Suprapubic skin (tissue), 4 donors: ENCODE measurements around the gene CFAP100.

ENCODE experiments used
- EP300 ChIP-seq: sonication (generic); formaldehyde crosslinking; IDR thresholded peaks from one replicate; pipeline ENCODE4 v1.6.1; 2017; ENCODE audit warnings: antibody characterized with exemption
- POLR2A ChIP-seq, 2 donors: fragments of 450-650 bp; IDR thresholded peaks; one replicate each; pipeline ENCODE4 v1.6.1; 2017; ENCODE audit warnings: antibody characterized with exemption in 2 of 2, mild to moderate bottlenecking in 2 of 2, moderate library complexity in 2 of 2
- POLR2AphosphoS5 ChIP-seq, 3 donors: sonication (generic); formaldehyde crosslinking; IDR thresholded peaks; one replicate each; pipeline ENCODE4 v1.6.1; 2017; ENCODE audit warnings: antibody characterized with exemption in 3 of 3
- TF ChIP-seq, protein P1 (sequence below), 2 donors: fragments of 200-600 bp in 1 of 2; fragments of 450-650 bp in 1 of 2; sonication (generic) in 1 of 2; IDR thresholded peaks; one replicate each; pipeline ENCODE4 v1.5.1; 2016 to 2019; ENCODE audit warnings: antibody characterized with exemption in 2 of 2, mild to moderate bottlenecking in 1 of 2, moderate library complexity in 1 of 2

DNA sequence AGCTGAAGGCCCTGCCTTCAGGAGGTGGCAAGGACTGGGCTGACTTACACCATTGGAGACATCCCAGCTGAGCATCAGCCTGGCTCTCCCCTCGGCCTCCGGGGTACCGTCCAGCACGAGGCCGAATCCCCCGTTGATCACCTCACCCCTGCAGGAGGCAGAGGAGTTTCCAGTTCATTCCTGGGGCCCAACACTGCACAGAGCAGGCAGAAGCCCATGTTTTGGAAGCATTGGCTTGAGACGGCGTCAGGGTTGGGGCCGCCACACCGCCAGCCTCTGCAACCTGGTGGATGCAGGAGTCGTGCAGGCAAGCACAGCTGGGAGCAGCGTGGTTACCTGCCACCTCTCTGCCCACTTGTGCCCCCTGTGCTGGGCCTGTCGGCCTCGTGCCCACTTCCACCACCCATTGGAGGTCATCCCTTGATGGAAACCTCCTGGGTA is 88.6 kb downstream of the CFAP100 start:
- TF ChIP-seq, protein P1, sequence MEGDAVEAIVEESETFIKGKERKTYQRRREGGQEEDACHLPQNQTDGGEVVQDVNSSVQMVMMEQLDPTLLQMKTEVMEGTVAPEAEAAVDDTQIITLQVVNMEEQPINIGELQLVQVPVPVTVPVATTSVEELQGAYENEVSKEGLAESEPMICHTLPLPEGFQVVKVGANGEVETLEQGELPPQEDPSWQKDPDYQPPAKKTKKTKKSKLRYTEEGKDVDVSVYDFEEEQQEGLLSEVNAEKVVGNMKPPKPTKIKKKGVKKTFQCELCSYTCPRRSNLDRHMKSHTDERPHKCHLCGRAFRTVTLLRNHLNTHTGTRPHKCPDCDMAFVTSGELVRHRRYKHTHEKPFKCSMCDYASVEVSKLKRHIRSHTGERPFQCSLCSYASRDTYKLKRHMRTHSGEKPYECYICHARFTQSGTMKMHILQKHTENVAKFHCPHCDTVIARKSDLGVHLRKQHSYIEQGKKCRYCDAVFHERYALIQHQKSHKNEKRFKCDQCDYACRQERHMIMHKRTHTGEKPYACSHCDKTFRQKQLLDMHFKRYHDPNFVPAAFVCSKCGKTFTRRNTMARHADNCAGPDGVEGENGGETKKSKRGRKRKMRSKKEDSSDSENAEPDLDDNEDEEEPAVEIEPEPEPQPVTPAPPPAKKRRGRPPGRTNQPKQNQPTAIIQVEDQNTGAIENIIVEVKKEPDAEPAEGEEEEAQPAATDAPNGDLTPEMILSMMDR (IDR thresholded peaks at IDR 0.05), result no peak
- no peak for TF ChIP-seq POLR2A (IDR thresholded peaks at IDR 0.05)
- TF ChIP-seq EP300, result no peak
- TF ChIP-seq POLR2AphosphoS5 (IDR thresholded peaks at IDR 0.05), result no peak
